NCI-H82 treated with DMSO at 0.1 percent for 48 hours (cell line): Measurements from ENCODE around the gene NIPAL4.
"Not testable (repeated sequence)": the region's sequence is repeated elsewhere in the genome, so short reads cannot be mapped to it uniquely, and the experiment has no call there.

Experiments used
- DNase-seq: peaks from one replicate; lab custom pipeline; 2025; ENCODE audit not compliant: unreplicated experiment; lab: John Stamatoyannopoulos, UW

The NIPAL4 gene

DNA sequence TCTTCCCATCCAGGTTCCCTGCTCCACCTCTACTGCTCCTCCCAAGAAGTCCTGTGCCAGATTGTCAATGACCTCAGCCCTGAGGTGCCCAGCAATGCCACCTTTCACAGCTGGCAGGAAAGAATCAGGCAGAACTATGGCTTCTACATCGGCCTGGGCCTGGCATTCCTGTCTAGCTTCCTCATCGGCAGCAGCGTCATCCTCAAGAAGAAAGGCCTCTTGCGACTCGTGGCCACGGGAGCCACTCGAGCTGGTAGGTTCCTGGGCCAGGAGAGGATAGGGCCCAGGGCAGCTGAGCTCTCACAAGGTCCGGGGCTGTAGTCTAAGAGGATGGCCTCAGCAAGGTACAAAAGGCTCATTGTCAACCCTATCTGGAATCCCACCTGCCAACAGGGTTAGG, 3.1 kb downstream of the NIPAL4 start:
- no peak for DNase-seq

DNA sequence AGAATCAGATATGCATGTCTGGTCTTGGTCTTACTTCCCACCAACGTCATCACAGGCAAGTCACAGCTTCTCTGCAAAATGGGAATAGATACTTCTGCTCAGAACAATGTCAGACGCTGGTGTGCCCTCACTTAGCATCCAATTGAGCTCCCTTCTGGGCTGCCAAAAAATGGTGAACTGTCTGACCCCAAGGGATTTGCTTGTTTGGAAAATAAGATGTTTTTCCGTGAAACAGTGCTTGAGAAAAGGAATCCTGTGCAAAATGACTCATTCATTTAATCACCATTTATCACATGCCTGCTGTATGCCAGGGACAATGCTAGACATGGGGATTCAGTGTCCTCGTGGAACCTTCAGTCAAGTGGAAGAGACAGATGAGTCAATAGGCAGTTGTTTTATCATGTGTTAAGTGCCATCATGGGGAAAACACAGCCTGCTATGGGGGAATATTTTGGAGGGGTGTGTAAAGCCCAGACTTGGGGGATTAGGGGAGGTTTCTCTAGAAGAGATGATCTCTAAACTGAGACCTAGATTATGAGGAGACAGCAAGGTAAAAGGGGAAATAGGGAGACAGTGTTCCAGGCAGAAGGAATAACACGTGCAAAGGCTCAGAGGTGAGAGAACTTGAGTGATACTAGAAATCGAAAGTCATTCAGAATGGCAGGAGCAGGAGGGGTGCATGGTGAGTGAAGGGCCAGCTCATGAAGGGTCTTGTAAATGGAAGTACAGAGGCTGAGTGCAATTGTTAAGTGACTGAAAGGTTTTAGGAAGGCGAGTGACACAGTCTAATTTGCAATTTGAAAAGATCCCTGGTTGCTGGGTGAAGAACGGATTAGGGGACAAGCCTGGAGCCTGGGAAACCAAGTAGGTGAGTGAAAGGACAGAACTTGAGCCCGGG, 3.9 kb downstream of the NIPAL4 start:
- DNase-seq: no peak

DNA sequence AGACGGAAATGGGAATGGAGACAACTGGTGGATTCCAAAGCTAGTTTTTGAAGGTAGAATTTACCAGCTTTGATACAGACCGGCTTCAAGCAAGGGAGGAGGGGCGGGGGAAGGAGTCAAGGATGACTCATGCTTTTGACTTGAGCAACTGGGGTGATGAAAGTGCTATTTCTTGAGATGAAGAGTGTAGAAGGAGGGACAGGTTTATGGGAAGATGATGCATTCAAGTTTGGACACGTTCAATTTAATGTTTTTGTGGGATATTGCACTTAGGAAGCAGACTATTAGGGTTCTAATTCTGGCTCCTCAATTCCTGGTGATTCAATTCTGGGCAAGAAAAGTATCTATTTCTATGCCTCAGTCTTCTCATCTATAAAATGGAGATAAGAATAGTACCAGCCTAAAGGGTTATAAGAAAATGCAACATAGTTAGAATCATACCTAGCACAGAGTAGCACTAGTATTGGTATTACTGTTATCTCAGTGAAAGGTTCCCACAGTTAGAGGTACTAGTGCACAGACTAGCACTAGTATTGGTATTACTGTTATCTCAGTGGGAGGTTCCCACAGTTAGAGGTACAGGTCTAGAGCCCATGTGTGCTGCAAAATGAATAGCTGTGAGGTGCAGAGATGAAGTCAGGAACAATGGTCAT, 4.6 kb downstream of the NIPAL4 start:
- DNase-seq: no peak

DNA sequence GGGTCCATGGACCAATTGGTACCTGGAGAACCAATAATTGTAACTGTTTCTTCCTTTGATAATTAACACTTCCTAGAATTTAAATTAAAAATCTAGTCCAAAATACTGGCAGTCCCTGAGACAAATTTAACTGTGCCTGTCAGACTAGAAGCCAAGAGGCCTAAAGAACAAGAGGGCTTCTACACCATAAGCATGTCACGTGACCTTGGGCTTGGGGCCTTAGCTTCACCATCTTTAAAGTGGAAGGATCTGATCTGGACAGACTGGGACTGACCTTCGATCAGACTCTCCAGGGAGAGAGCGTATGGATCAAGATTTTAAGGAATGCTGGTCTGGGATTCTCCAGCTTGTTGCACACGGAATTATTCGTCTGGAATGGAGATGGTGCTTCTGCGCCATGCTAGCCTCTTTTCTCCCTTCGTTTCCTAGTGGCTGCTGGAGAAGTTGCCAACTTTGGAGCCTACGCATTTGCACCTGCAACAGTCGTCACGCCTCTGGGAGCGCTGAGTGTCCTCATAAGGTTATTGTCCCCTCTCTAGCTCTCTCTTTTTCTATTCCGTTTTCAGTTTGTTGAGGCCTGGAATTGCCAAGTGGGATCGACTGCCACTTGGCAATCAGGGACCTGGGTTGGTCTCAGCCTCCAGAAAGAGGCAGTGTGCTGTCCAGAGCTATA, 8.4 kb downstream of the NIPAL4 start:
- no peak for DNase-seq

DNA sequence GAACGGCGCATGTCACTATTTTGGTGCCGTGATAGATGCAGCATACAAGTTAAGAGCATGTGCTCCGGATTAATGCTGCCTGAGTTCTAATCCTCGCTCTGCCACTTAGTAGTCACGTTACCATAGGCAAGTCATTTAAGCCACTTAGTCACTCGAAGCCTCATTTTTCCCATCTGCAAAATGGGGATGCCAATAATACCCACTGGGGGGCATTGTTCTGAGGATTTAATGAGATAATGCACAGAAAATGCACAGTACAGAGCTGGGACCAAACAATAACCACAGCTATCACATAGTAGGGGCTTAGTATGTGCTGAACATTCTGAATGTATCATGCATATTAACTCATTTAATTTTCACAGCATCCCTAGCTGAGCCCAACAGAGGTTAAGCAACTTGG, 9.1 kb downstream of the NIPAL4 start:
- DNase-seq: no peak

GRCh38 chr5:157469687-157470086, 9.7 kb downstream of the NIPAL4 start:
- no peak for DNase-seq

GRCh38 chr5:157470631-157471030, 10.6 kb downstream of the NIPAL4 start:
- DNase-seq: no peak

DNA sequence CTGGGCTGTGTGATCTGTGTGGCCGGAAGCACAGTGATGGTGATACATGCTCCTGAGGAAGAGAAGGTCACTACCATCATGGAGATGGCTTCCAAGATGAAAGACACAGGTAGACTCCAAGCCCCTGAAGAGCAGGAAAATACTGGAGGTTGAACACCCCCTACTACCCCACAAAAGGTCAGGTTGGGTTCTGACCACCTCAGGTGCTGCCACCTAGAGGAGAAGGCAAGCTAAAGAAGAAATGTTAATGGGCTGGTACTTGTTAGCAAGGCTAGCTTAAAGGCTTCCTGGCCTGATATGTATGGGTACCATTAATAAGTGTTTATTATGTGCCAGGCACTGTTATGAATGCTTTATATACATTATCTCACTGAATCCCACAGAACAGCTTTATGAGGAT, 11.7 kb downstream of the NIPAL4 start:
- DNase-seq: peak; percentile 27

GRCh38 chr5:157473383-157474320, 13.6 kb downstream of the NIPAL4 start:
- DNase-seq: no peak

- no peak for DNase-seq
Observed at GRCh38 chr5:157475432-157475831, 15.4 kb downstream of the NIPAL4 start.

- DNase-seq: peak; percentile 25
Observed at GRCh38 chr5:157476702-157477408, 16.8 kb downstream of the NIPAL4 start.

DNA sequence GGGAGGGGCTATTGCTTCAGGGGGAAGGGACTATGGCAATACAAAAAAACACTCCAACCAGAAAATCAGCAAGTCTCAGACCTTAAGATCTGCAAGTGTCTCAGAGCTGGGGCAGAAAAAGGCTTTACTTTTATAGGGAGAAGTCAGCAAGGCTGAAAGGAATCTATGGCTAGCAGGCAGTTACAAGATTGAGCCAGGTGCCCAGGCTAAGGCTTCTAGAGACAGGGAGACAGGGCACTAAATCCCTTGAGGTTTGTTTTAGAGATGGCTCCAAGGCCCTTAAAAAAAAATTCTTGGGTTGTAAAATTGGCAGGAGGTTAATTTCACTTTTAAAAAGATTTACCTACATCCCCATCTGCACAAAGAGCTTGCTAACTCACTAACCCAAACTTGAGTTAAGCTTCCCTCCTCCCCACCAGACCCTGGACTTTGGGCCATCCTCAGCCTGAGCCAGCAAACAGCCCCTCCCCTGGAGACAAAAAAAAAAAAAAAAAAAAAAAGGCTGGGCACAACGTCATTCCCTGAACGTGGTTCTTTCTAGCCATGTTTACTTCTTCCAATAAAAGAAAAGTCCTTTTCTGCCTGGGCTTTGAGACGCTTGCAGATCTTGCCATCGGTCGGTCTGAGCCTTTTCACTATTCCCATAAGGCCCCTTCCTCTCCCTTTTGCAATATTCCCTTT, 17.9 kb downstream of the NIPAL4 start:
- DNase-seq: no peak

GRCh38 chr5:157478726-157479125, 18.7 kb downstream of the NIPAL4 start:
- no peak for DNase-seq

DNA sequence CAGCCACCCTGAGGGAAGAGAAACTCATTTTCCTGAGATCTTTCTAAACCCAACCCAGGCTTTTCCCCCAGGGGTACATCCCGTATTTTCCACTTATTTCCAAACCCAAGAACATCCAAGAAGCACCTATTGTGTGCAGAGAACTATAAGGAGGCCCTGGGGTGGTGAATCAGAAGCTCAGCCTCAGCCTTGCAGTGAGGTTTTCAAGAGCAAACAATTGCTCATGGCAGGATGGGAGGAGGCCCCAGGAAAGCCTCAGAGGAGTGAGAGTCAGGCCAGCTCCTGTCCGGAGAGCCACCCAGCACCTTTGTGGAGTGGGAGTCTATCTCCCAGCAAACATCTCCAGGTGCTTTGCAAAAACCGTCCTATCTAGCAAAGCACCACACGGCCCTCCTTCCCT, 19.2 kb downstream of the NIPAL4 start:
- DNase-seq: no peak

GRCh38 chr5:157479612-157480510, 19.8 kb downstream of the NIPAL4 start:
- no peak for DNase-seq

GRCh38 chr5:157481265-157481664, 21.3 kb downstream of the NIPAL4 start:
- no peak for DNase-seq

- DNase-seq: no peak
Observed at GRCh38 chr5:157481666-157482065, 21.7 kb downstream of the NIPAL4 start.

DNA sequence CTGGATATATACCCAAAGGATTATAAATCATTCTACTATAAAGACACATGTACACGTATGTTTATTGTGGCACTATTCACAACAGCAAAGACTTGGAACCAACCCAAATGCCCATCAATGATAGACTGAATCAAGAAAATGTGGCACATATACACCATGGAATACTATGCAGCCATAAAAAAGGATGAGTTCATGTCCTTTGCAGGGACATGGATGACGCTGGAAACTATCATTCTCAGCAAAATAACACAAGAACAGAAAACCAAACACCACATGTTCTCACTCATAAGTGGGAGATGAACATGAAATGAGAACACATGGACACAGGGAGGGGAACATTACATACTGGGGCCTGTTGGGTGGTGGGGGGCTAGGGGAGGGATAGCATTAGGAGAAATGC, 22.7 kb downstream of the NIPAL4 start:
- not testable (repeated sequence) for DNase-seq

GRCh38 chr5:157484768-157485167, 24.8 kb downstream of the NIPAL4 start:
- DNase-seq: no peak
